Inflammatory macrophage (primary cell): ENCODE measurements around the gene KRTCAP3.
"Not testable (repeated sequence)": the region's sequence is repeated elsewhere in the genome, so short reads cannot be mapped to it uniquely, and the experiment has no call there.

Experiments
- DNase-seq, 2 donors: peaks; one replicate each; pipeline ENCODE4 v3.0.0-alpha.2; 2020 to 2022
- total RNA-seq, 18 experiments: gene quantifications; one replicate each; lab custom pipeline; 2026; ENCODE audit warnings: mixed read lengths in 6 of 18, inconsistent platforms in 2 of 18; lab: John Stamatoyannopoulos, UW

Gene KRTCAP3
- 0.25 to 3.8 (median 0.98) reads per million in 18 experiments for total RNA-seq

DNA sequence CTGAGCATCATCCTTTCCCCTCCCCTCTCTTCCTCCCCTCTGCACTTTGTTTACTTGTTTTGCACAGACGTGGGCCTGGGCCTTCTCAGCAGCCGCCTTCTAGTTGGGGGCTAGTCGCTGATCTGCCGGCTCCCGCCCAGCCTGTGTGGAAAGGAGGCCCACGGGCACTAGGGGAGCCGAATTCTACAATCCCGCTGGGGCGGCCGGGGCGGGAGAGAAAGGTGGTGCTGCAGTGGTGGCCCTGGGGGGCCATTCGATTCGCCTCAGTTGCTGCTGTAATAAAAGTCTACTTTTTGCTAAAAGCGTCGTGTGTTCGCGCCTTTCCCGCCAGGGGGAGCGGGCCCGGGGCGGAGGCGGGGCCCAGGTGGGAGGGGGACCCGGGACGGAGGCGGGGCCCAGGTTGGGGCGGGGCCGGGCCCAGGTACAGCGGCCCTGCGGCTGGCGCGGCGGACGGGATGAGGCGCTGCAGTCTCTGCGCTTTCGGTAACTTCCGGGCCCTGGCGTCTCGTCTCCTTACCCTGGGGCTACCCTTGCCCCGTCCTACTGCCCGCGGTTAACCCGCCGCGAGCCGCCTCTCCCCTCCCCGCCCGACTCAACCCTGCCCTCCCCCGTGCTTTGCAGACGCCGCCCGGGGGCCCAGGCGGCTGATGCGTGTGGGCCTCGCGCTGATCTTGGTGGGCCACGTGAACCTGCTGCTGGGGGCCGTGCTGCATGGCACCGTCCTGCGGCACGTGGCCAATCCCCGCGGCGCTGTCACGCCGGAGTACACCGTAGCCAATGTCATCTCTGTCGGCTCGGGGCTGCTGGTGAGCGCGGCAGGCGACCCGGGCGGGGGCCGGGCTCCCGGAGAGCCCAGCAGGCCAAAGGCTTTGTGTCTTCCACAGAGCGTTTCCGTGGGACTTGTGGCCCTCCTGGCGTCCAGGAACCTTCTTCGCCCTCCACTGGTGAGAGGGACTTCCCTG is at the start of gene KRTCAP3:
Gene KRTCAP3, plus strand, starts transcription at position 424 of the 962 bp plus-strand sequence. Its CDS starts 32 bp downstream, at position 456.
- no peak for DNase-seq

DNA sequence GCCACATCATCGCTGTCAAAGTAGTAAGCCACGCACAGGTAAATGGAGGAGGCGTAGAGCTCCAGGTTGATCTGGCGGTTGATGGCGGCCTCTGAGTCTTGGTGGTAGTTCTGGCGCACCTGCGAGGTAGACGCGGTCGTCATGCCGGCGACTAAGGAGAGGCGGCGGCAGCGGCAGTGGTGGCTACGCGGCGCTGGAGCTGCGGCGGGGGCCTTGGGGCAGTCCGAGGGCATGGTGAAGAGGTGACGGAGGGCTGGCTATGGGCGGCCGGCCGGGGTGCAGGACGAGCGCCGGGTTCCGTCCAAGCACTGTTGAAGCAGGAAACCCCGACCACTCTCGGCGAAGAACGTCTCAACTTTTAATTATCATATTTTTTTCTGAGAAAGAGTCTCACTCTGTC is 49.0 kb upstream of the KRTCAP3 start:
- no peak for DNase-seq

- no peak for DNase-seq
Measured at GRCh38 chr2:27398962-27399361, 43.2 kb upstream of the KRTCAP3 start.

DNA sequence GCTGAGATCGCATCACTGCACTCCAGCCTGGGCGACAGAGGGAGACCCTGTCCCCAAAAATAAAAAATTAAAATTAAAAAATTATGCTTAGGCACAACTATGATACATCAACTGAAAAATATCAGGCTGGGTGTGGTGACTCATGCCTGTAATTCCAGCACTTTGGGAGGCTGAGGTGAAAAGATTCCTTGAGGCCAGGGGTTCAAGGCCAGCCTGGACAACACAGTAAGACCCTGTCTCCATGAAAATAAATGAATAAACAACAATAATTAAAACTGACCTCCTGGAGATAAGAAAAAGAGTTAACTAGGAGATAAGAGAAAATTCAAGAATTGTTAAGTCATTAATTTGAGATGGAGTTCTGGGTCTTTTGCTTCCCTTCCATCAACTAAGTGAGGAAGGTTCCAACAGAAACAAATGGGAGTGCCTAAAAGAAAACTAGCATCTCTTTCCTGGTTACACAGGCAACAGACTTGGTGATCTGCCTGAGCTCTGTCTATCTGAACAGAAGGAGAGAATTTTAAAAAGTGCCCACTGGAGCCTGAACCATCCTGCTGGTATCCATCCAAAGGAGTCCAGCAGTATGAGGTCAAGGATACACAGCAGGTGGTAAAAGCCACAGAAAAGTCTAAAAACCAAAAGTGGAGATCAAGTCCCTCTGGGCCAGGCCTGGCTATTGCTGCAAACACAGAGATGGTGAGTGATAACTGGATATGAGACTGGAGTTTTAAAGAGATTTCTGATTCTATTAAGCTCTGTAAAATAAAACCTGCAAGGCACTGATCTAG is 41.6 kb upstream of the KRTCAP3 start:
- DNase-seq = no peak

DNA sequence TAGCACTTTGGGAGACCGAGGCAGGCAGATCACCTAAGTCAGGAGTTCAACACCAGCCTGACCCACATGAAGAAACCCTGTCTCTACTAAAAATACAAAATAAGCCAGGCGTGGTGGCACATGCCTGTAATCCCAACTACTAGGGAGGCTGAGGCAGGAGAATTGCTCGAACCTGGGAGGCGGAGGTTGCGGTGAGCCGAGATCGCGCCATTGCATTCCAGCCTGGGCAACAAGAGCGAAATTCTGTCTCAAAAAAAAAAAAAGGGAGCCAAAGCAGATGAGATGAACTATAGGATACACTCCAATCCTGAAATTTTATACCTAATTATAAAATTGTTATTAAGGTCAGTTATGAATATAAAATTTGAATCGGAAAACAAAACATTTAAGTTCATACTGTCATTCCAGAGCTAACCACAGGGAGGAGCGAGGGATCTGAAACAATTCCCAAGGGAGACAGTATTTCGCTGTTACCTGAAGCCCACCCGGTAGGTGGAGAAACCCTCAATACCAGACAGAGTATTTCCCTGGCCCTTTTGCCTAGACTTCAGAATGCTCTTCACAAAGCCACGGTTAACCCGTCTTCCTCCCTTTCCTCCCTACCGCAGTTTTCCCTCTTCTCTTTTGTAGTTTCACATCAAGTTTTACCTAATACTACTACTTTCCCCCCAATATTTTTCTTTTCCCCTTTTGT is 34.2 kb upstream of the KRTCAP3 start:
- DNase-seq = peak; percentile 5

GRCh38 chr2:27408601-27409320 is 33.4 kb upstream of the KRTCAP3 start:
- DNase-seq = peak in 1 of 2 donors; percentile 24

GRCh38 chr2:27409321-27410073 is 32.7 kb upstream of the KRTCAP3 start, which contains the start of gene PPM1G:
Gene PPM1G, minus strand, starts transcription at chr2:27409591. Its CDS starts 169 bp downstream, at chr2:27409422.
- DNase-seq = peak; percentile 95 to 97

DNA sequence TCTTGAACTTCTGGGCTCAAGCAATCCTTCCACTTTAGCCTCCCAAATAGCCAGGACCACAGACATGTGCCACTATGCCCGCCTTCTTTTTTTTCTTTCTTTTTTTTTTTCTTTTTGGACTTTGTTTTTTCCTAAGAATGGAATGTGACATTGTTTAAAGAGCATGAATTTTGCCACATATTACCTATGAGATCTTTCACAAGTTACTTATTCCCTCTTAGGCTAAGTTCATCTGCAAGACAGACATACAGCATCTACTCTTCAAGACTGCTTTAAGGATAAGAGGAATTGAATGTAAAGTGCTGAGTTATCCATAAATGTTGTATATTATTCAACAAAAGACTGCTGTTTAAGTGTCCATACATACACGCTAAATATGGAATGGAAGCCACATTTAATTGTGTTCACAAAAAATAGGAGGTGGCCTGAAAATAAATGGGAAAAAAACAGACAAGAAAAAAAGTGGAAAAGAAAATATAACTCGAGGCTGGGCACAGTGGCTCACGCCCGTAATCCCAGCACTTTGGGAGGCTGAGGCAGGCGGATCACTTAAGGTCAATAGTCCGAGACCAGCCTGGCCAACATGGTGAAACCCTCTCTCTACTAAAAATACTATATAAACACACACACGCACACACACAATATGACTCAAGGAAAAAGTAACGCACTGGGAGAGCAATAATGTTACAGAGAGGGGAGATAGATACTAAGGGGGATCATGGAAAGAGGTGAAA is 29.6 kb upstream of the KRTCAP3 start:
- no peak for DNase-seq

GRCh38 chr2:27416151-27416550 is 26.0 kb upstream of the KRTCAP3 start:
- DNase-seq = no peak

DNA sequence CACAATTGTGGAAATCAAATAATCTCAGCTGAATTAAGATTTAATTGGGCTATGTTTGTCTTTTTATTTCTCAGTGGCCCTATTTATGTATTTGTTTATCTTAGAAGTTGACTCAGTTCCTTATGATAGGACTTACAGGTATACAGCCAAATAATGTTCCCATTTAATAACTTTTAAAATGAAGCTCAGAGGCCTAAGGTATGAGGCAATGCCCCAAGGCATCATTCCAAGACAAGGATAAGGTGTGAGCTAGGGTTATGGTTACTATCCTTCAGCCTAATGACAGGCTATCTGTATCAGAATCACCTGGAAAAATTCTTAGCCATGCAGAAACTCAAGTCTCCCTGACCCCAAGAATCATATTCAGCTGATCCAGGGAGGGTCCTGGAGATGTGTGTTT is 21.2 kb upstream of the KRTCAP3 start:
- DNase-seq = no peak

DNA sequence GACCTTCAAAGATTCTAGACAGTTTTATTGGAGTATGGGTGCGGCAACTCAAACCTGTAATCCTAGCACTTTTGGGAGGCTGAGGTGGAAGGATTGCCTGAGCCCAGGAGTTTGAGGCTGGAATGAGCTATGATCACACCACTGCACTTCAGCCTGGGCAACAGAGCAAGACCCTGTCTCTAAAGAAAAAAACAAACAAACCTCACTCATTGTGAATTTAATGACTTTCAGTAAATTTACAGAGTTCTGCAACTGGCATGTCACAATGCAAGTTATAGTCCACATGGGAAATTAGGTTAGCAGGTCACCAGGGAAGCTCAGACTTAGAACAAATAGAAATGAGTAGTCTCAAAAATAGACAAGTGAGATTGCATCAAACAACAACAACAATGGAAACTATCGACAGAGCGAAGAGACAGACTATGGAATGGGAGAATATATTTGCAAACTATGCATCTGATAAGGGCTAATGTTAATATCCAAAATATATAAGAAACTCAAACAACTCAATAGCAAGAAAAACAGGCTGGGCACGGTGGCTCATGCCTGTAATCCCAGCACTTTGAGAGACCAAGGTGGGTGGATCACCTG is 20.4 kb upstream of the KRTCAP3 start:
- no peak for DNase-seq

- DNase-seq = no peak
Measured at GRCh38 chr2:27422958-27423357, 19.2 kb upstream of the KRTCAP3 start.

DNA sequence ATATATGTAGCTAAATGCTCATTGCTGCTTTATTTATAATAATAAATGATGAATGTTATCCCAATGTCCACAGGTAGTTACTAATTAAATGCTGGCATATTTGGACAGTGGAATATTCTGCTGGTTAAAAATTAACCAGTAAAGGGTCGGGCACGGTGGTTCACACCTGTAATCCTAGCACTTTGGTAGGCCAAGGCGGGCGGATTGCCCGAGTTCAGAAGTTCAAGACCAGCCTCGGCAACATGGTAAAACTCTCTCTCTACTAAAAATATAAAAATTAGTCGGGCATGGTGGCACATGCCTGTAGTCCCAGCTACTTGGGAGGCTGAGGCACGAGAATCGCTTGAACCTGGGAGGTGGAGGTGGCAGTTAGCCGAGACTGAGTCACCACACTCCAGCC is 17.1 kb upstream of the KRTCAP3 start:
- not testable (repeated sequence) for DNase-seq

GRCh38 chr2:27427863-27428212 is 14.3 kb upstream of the KRTCAP3 start:
- no peak for DNase-seq

DNA sequence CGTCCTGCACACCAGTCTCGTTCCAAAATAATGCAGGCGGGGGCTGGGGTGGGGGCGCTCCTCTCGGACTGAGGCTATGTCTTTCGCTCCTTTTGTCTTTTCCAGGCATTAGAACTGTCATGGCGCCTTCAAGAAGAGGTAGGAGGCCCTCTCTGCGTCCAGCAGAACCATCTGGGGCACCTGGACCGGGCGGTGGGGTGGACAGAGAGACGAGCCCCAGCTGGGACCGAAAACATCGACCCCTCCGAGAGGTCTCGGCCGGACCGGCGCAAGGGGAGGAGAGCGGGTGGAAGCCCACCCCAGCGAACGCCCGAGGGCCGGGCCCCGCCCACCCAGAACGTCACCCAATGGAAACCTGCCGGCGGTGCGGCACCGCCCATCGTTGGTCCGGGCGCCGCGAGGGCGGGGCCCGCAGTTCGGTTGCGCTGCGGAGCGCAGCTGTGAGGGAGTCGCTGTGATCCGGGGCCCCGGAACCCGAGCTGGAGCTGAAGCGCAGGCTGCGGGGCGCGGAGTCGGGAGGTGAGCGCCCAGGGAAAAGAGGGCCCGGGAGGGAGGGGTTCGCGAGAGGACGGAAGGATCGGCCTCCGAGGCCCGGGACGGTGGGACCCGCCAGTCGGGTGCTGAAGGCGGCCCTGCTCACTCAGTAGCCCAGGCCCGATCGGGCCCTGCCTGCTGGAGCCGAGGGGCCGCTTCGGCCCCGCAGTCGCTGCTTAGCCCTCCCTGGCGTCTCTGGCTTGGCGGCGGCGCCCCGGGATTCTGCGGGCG is 13.8 kb upstream of the KRTCAP3 start, which contains the start of gene NRBP1:
Gene NRBP1, plus strand, starts transcription at position 419 of the 765 bp plus-strand sequence. CDS start 4,643 bp downstream, outside the sequence.
- peak; percentile 92 to 97 for DNase-seq

DNA sequence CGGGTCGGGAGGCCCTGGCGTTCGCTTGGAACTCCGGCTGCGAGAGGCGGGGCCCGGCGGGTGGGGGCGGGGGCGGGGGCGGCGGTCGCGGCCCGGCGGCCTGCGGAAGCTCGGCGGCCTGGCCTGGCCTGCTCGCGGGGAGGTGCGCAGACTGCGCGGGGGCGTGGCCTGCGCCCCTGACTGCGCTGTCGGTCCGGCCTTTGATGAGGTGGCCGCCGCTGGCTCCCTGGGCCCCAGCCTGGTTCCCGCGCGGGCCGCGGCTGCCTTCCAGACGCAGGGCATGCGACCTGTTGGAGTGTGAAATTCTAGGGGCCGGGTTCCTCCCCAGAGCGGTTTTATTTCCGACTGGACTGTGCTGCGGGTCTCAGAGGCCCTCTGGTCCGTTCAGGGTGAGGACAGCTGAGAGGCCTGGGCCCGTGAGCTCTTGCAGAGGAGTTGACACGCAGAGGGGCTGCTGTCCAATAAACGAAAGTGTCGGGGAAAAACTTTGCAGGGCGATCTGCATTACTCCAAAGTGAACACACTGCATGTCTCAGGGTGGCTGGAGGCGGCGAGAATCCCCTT is 13.1 kb upstream of the KRTCAP3 start:
- peak; percentile 77 to 93 for DNase-seq

GRCh38 chr2:27431395-27431794 is 10.8 kb upstream of the KRTCAP3 start:
- peak; percentile 70 to 84 for DNase-seq

DNA sequence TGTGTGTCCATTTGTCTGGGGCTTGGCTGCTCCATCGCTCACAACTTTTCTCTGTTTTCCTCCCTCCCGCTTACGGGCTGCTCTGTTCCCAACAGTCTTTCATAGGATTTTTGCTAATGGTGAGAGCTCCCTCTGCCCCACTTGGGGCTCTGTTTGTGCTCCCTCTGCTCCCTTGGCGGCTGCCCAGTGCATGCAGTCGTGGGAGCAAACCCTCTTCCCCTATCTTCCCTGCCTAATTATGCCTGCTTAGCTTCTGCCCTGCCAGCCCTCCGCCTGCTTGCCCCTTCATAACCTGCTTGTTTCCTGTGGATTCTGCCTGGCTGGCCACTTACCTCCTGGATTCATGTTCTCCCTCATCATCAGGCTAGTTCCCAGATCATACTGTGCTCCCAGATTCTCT is 6.6 kb upstream of the KRTCAP3 start:
- DNase-seq = no peak
